Measurements from ENCODE around the gene CCDC85A.

CCDC85A gene

DNA sequence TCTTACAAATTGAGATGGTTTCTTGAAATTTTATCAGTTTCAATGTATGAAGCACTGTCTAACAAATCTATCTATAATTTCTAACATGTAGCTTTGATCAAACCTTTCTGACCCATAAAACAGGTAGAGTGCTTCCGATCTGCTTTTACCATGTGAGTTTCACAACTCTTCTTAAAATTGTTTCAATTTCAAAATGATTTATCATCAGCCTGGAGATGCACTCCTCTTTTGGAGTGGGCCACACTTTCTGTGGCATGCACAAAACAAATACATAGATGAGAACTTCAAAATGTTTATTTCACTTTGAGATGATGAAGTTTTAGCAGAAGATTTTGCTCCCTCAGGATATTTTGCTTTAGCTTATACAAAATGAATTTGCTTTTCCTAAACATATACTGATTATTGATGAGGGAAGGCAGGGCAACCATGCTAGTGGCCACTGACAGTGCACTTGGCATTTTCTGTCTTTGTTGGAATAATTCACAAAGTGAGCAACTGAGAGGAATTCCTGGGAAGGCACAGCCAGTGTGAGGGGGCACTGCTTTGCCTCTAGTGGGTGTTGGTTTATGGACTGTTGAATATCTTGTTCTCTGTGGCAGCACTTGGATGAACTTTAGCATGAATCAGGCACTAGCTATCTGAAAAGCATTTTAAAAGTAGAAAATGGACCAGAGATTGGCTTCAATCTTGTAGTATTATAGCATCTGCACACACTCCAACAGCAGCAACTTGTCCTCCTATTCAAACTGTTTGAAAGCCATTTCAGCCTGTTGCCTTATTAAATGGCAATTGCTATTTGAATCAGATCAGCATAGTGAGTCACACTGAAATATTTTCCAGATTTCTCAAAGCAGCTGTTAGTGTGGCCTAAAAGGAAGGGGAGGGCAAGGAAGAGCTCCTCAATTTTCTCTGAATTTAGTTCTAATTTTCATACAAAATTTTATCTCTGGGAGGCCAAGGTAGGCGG lies 193.2 kb downstream of the CCDC85A start:
- FAIRE-seq = no peak

DNA sequence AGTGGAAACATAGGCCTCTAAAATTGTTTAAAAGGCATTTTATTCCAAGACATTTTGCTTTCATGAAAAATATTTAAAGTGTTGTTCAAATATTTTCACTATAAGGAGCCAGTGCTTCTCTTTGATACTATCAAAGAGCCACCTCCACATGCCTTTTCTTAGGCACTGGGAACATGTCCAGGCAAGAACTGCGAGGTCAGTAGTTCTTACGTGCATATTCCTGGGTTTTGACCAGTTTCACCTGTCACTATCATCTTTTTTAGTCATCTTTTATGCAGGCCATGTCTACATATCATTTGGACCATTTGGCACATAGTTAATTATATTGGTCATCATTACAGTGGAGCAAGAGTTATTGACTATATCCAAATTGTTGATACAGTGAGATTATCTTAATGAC lies 195.3 kb downstream of the CCDC85A start:
- no peak for FAIRE-seq

DNA sequence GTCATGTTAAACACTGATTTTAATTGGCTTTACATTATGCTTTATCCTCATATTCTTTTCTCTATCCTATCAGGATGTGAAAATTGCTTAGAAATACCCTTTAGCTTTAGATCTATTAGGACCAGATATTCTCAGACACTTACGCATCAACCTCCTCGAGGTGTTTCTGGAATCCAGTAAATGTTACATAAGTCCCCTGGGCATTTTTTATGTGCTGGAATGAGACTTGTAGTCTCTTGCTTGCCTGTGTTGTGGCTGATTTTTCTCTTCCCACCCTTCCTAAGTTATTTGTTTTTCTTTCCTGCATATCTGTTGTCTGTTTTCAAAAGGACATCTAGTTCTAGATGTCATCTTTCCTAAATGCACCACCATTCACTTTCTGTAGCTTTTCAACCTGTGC lies 197.1 kb downstream of the CCDC85A start:
- FAIRE-seq = no peak

DNA sequence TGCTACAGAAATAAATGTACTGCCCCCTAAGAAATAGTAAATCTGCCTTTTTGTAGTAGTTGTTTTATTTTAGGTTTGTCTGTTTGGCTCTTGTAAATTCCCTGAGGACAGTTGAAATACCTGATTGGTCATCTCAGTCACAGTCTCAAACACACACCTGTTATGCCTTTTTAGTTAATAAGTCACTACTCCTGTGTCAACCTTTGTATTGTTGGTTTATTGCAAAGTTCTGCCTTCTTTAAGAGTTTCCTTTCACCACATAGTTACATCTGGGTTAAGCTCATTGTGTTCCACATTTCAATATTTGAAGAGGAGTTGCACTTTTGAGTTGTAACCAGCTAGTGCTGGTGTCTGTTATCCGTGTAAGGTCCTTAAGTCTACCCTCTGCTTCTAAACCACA lies 198.7 kb downstream of the CCDC85A start:
- no peak for FAIRE-seq

DNA sequence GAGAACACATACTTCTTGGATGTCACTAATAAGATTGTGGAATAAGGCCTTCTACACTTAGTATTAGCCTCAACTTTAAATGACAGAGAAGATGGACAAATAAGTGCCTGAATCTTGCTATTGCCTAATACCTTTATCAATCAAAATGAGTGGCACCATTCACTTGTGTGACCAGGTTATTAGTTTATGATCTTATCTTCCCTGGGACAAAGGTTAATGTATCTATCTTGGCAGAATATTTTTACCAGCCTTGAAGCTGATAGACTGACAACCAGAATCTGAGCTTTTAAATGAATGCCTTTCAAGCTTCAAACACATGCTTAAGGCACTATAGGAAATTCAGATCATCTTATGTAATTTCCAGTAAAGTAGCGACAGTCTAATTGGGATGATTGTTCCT lies 202.9 kb downstream of the CCDC85A start:
- no peak for FAIRE-seq

DNA sequence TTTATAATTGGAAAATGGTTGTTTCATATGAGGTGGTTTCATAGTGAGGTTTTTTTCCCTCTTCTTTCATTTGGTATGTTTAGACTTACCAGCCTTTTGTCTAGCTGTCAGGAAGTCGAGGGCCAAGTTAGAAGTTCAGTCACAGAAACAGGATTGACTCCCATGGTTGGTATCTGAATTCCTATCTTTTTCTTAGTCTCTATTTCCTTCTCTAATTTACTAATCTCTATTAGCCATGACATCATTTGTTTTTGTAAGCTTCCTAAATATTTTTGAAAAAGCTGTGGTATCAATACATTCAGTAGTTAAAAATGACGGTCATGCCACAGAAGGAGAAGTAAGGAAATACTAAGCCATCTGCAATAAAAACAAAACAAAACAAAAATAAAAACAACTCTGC lies 206.9 kb downstream of the CCDC85A start:
- no peak for FAIRE-seq

DNA sequence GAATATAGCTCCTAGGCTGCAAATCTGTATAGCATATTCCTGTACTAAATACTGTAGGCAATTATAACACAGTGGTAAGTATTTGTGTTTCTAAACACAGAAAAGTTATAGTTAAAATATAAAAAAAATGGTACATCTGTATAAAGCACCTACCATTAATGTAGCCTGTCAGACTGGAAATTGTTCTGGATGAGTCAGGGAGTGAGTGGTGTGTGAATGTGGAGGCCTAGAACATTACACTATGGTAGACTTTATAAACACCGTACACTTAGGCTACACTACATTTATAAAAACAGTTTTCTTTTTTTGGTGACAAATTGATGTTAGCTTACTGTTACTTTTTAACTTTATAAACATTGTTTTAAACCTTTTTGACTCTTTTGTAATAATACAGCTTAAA lies 226.3 kb downstream of the CCDC85A start:
- no peak for FAIRE-seq

DNA sequence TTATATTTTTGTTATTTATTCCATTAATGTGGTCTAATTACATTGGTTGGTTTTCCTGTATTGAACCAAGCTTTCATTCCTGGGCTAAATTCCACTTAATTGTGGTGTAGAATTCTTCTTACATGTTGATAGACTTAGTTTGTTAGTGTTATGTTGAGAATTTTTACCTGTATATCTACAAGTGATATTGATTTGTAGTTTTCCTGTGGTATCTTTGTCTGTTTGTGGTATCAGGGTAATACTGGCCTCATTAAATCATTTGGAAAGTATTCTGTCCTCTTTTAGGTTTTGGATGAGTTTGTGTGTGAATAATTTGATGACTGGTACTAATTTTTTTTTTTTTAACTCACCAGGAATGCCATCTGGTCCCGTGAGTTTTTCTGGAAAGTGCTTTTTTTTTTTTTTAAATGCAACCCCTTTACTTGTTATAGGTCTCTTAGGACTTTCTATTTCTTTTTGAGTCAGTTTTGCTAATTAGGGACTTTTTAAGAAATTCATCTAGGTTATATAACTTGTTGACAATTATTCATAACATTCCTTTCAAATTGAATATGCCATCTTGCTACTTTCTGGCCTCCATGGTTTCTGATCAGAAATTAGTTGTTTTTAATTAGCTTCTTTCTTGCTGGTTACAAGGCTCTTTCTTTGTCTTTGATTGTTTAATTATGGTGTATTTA lies 232.8 kb downstream of the CCDC85A start:
- no peak for FAIRE-seq
